MM.1S (cell line): ENCODE measurements around the gene POC5.

Source experiments
- DNase-seq: peaks from one replicate; pipeline ENCODE4 v3.0.0-alpha.2; 2015
- H2AFZ ChIP-seq: fragments of 300-600 bp; sonication (generic); 2 replicates; pipeline ENCODE4 v1.6.0; 2016; ENCODE audit warnings: antibody characterized with exemption, low read length
- H3F3A ChIP-seq: fragments of 300-600 bp; sonication (generic); 2 replicates; pipeline ENCODE4 v1.6.1; 2016; ENCODE audit warnings: mild to moderate bottlenecking, antibody characterized with exemption, low read length, moderate library complexity, mixed read lengths; ENCODE audit not compliant: insufficient read depth
- H3K27ac ChIP-seq: fragments of 300-600 bp; sonication (generic); 2 replicates; pipeline ENCODE4 v1.5.1; 2016; ENCODE audit warnings: mild to moderate bottlenecking, low read length
- H3K27me3 ChIP-seq: fragments of 300-600 bp; sonication (generic); replicated peaks from 2 replicates; pipeline ENCODE4 v1.6.0; 2016; ENCODE audit warnings: low read length; ENCODE audit not compliant: insufficient read depth
- H3K36me3 ChIP-seq: fragments of 300-600 bp; sonication (generic); replicated peaks from 2 replicates; pipeline ENCODE4 v1.6.1; 2016; ENCODE audit warnings: mild to moderate bottlenecking, low read length, mixed read lengths; ENCODE audit not compliant: insufficient read depth
- H3K4me1 ChIP-seq: fragments of 300-600 bp; sonication (generic); 2 replicates; pipeline ENCODE4 v1.6.1; 2016; ENCODE audit warnings: low read length, mixed read lengths
- H3K4me2 ChIP-seq: fragments of 300-600 bp; sonication (generic); 2 replicates; pipeline ENCODE4 v1.6.0; 2016; ENCODE audit warnings: low read depth, low read length
- H3K4me3 ChIP-seq: fragments of 300-600 bp; sonication (generic); 2 replicates; pipeline ENCODE4 v1.5.1; 2016; ENCODE audit warnings: low read length, mixed read lengths
- H3K79me2 ChIP-seq: fragments of 300-600 bp; sonication (generic); 2 replicates; pipeline ENCODE4 v1.6.1; 2016; ENCODE audit warnings: mixed run types, low read length, mixed read lengths
- H3K9ac ChIP-seq: fragments of 300-600 bp; sonication (generic); 2 replicates; pipeline ENCODE4 v1.6.1; 2016; ENCODE audit warnings: low read length, mixed read lengths
- H3K9me2 ChIP-seq: fragments of 300-600 bp; sonication (generic); replicated peaks from 2 replicates; pipeline ENCODE4 v1.6.1; 2016; ENCODE audit warnings: mild to moderate bottlenecking, low read length, mixed read lengths; ENCODE audit not compliant: insufficient read depth
- H3K9me3 ChIP-seq: fragments of 300-600 bp; sonication (generic); replicated peaks from 2 replicates; pipeline ENCODE4 v1.6.1; 2016; ENCODE audit warnings: mild to moderate bottlenecking, low read length, mixed read lengths; ENCODE audit not compliant: insufficient read depth
- H4K20me1 ChIP-seq: fragments of 300-600 bp; sonication (generic); 2 replicates; pipeline ENCODE4 v1.6.1; 2016; ENCODE audit warnings: mild to moderate bottlenecking, low read length, moderate library complexity, mixed read lengths; ENCODE audit not compliant: insufficient read depth
- CTCF ChIP-seq: fragments of 300-600 bp; sonication (generic); IDR thresholded peaks from 2 replicates; pipeline ENCODE4 v1.5.1; 2016; ENCODE audit warnings: antibody characterized with exemption, low read length, mixed read lengths
- EZH2 ChIP-seq: fragments of 300-600 bp; sonication (generic); optimal IDR thresholded peaks from 2 replicates; pipeline ENCODE3; 2017; ENCODE audit warnings: low read depth, mild to moderate bottlenecking, antibody characterized with exemption, low read length, mixed read lengths
- EZH2phosphoT487 ChIP-seq: fragments of 300-600 bp; sonication (generic); IDR thresholded peaks from 2 replicates; pipeline ENCODE4 v1.6.1; 2018; ENCODE audit warnings: antibody characterized with exemption, low read length

Gene POC5

GRCh38 chr5:75712091-75712490 is 5.1 kb downstream of the POC5 start:
- Histone ChIP-seq H3K4me2 (no peak overlapping the region), H3F3A (peaks cover 5% of the 10 kb centered on the region; the same call in 1 of the 2 replicates), H3K27ac (no peak overlapping the region), H3K79me2 (peaks cover 76% of the 10 kb centered on the region), H3K9me2 (no peaks in the 10 kb centered on the region), H3K36me3 (peaks cover 5% of the 10 kb centered on the region; the same call in 1 of the 2 replicates), H3K4me3 (no peak overlapping the region), H3K9ac (no peak overlapping the region), H4K20me1 (peaks cover 8% of the 10 kb centered on the region; the same call in 1 of the 2 replicates), H3K27me3 (no peaks in the 10 kb centered on the region), H3K4me1 (0 out of 2 replicates have a peak, but pooled peaks cover 6% of the 10 kb centered on the region), H3K9me3 (no peaks in the 10 kb centered on the region), H2AFZ (no peak overlapping the region)
- TF ChIP-seq EZH2phosphoT487 = no peak
- TF ChIP-seq CTCF = no peak
- no peak for TF ChIP-seq EZH2
- no peak for DNase-seq

GRCh38 chr5:75711151-75711550 is 6.1 kb downstream of the POC5 start:
- H3K4me1 ChIP-seq = 0 out of 2 replicates have a peak, but pooled peaks cover 6% of the 10 kb centered on the region
- H3K36me3 ChIP-seq = peaks cover 5% of the 10 kb centered on the region; the same call in 1 of the 2 replicates
- H3K9me2 ChIP-seq = no peaks in the 10 kb centered on the region
- no peak for DNase-seq
- no peak overlapping the region for H3K4me3 ChIP-seq
- no peaks in the 10 kb centered on the region for H3K9me3 ChIP-seq
- H4K20me1 ChIP-seq = peaks cover 8% of the 10 kb centered on the region; the same call in 1 of the 2 replicates
- TF ChIP-seq EZH2 = no peak
- no peak for TF ChIP-seq CTCF
- TF ChIP-seq EZH2phosphoT487 = no peak
- no peak overlapping the region for H3K4me2 ChIP-seq
- no peaks in the 10 kb centered on the region for H3K27me3 ChIP-seq
- H3F3A ChIP-seq = no peaks in the 10 kb centered on the region
- H3K79me2 ChIP-seq = peaks cover 68% of the 10 kb centered on the region
- H3K9ac ChIP-seq = no peak overlapping the region
- H2AFZ ChIP-seq = no peak overlapping the region
- H3K27ac ChIP-seq = no peak overlapping the region

- Histone ChIP-seq H3K9me3 (no peaks in the 10 kb centered on the region), H3K4me1 (0 out of 2 replicates have a peak, but pooled peaks cover 2% of the 10 kb centered on the region), H3K9me2 (no peaks in the 10 kb centered on the region), H2AFZ (no peak overlapping the region), H4K20me1 (peaks cover 8% of the 10 kb centered on the region; the same call in 1 of the 2 replicates), H3K27me3 (no peaks in the 10 kb centered on the region), H3K4me2 (no peak overlapping the region), H3K79me2 (peaks cover 62% of the 10 kb centered on the region), H3F3A (no peaks in the 10 kb centered on the region), H3K9ac (no peak overlapping the region), H3K4me3 (no peak overlapping the region), H3K36me3 (peaks cover 5% of the 10 kb centered on the region; the same call in 1 of the 2 replicates), H3K27ac (no peak overlapping the region)
- DNase-seq = no peak
- TF ChIP-seq EZH2phosphoT487 (no peak), EZH2 (no peak), CTCF (no peak)
These were observed 6.6 kb downstream of the POC5 start for GRCh38 chr5:75710637-75711036.
